Fibroblast of villous mesenchyme (primary cell): ENCODE measurements around the gene CYSLTR2. TPM values are rescaled to one million over a fixed set of nuclear protein-coding genes. Genes with fewer than 3 reads are reported as not detected.
A peak's percentile ranks its signal among the peaks of the same experiment; 100 is the strongest.

Experiments used
- DNase-seq: peaks from one replicate; pipeline ENCODE4 v3.0.0-alpha.2; 2010; ENCODE audit warnings: low read depth
- H3K4me3 ChIP-seq: 2 replicates; pipeline ENCODE4 v1.5.1; 2011; ENCODE audit warnings: low read depth, mild to moderate bottlenecking, low read length
- total RNA-seq: library from RNA; depleted of rRNA; stranded (reverse); fragments of >200 nt; gene quantifications from 2 replicates; pipeline ENCODE4 v1.2.3, GENCODE V29; 2012
- TF ChIP-seq, protein P1 (sequence below): IDR thresholded peaks from 2 replicates; pipeline ENCODE4 v1.5.1; 2012; ENCODE audit warnings: low read depth, mild to moderate bottlenecking, low read length; ENCODE audit not compliant: insufficient read depth

The CYSLTR2 gene
- total RNA-seq, 1 donor, result not detected

DNA sequence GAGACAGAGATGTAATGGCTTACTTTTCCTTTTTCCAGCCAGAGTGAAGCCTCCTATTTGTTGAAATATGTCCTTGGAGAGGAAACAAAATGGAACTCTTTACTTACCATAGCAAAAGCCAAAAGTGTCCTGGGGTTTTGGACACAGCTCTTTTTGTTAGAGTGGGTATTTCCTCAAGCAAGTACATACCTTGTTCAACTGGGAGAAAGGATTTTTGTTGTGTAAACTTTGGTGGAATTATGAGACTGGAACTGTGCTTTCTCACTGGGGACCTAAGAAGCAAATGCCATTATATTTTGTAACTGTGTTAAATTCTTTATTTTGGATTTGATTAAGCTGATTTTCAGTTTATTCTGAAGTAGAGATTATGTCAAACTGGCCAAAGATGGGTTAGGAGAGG, 58.4 kb downstream of the CYSLTR2 start:
- no peak for DNase-seq
- H3K4me3 ChIP-seq, result no peak overlapping the region
- TF ChIP-seq, protein P1, sequence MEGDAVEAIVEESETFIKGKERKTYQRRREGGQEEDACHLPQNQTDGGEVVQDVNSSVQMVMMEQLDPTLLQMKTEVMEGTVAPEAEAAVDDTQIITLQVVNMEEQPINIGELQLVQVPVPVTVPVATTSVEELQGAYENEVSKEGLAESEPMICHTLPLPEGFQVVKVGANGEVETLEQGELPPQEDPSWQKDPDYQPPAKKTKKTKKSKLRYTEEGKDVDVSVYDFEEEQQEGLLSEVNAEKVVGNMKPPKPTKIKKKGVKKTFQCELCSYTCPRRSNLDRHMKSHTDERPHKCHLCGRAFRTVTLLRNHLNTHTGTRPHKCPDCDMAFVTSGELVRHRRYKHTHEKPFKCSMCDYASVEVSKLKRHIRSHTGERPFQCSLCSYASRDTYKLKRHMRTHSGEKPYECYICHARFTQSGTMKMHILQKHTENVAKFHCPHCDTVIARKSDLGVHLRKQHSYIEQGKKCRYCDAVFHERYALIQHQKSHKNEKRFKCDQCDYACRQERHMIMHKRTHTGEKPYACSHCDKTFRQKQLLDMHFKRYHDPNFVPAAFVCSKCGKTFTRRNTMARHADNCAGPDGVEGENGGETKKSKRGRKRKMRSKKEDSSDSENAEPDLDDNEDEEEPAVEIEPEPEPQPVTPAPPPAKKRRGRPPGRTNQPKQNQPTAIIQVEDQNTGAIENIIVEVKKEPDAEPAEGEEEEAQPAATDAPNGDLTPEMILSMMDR, result no peak

DNA sequence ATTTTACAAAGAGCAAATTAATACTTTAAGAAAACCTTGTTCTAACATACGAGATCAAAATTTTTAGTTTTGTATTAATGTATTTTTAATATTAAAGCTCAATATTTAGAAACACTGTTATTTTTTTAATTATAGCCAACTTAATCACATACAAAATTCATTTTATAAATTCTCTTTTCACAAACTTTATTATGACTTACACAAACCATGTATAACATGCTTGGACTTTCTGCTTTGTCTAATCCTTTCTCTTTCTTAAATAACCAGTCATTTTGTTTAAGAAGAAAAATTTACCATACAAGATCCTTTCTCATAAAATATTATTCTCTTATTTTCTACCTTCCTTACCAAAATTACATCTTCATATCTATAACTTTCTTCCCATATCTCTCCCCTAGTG, 62.2 kb downstream of the CYSLTR2 start:
- no peak for DNase-seq
- TF ChIP-seq, protein P1, result no peak
- H3K4me3 ChIP-seq, result no peak overlapping the region

DNA sequence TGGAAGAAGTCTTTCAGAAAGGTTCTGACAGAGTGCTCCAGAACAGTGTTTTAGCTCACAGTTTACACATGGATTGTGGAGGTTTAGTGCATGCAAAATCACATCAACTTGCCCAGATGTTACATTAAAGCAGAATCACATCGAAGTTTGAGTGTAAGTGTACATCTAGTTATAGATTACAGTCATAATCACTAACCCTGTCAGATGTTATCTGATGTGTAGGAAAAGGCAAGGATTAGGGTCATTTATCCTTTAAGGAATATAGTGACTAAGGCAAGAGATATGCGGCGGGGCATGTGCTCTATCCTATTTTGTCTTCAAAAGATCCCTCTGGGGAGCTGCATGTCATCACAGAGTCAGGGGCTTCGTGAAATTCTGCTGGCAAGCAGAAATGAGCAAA, 66.9 kb downstream of the CYSLTR2 start:
- TF ChIP-seq, protein P1, result no peak
- H3K4me3 ChIP-seq, result no peak overlapping the region
- DNase-seq, result peak; percentile 68

DNA sequence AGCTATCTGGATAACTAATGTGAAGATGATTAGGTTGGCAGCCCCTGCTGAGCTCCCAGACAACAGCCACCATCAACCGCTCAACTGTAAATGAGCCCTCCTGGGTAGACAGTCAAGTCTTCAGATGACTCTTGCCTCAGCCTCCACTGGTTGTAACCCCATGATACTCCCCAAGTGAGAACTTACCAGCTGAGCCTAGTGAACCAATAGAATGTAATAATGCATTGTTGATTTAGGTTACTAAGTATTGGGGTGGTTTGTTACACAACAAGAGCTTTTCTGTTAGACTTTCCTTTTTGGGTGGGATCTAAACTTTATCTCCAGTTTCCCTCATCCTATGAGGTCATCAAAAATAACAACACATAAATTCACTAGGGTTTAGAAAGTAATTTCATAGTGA, 69.4 kb downstream of the CYSLTR2 start:
- TF ChIP-seq, protein P1, result no peak
- H3K4me3 ChIP-seq, result no peak overlapping the region
- no peak for DNase-seq

- TF ChIP-seq, protein P1, result no peak
- no peak overlapping the region for H3K4me3 ChIP-seq
- DNase-seq, result no peak
Observed at GRCh38 chr13:48725271-48725670, 71.5 kb downstream of the CYSLTR2 start.

GRCh38 chr13:48726711-48727110, 73.0 kb downstream of the CYSLTR2 start:
- TF ChIP-seq, protein P1, result no peak
- peak; percentile 78 for DNase-seq
- H3K4me3 ChIP-seq, result no peak overlapping the region

DNA sequence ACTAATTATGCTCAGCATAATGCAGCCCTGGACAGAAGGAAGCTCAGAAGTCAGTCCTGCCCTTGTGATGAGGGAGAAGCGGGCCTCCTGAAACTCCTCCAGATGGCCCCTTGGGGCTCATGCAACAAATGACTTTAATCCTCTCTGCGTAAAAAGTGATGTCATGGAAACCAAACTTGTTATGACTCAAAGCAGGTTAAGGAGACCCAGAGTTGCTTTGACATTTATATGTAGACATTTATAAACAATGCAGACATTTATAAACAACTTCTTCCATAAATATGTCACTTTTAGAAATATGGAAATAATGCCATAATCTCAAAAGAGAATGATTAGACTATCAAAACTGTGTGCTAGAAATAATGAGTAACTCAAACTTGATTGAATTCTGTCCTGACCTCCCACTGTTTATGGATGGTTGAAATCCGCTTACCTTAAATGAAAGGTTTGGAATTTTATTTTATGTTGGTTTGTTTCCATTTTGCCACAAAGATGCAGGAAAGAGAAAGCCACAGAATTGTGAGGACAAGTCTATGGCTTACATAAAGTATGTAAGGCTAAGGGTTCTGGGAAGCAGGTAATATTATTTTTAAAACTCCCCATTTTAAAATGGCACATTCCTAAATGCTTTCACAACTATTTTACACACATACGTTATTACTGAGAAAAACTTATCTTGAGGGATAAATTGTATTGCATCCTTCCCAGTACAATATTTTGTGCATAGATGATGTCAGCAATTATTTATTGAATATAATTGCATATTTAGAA, 73.7 kb downstream of the CYSLTR2 start:
- TF ChIP-seq, protein P1, result no peak
- DNase-seq, result peak; percentile 99
- no peak overlapping the region for H3K4me3 ChIP-seq
